Adipocyte (in vitro differentiated cells): ENCODE measurements around the gene CCND1.

ENCODE experiments used
- DNase-seq: peaks from one replicate; pipeline ENCODE4 v3.0.0-alpha.2; 2015; ENCODE audit warnings: low read depth
- H3K27me3 ChIP-seq: replicated peaks from 2 replicates; pipeline ENCODE4 v1.7.0; 2013; ENCODE audit warnings: mild to moderate bottlenecking, low read length, moderate library complexity; ENCODE audit not compliant: control insufficient read depth, insufficient read depth
- H3K36me3 ChIP-seq: 2 replicates; pipeline ENCODE4 v1.7.0; 2013; ENCODE audit warnings: low read length, mild to moderate bottlenecking, moderate library complexity; ENCODE audit not compliant: control insufficient read depth, insufficient read depth, severe bottlenecking
- H3K4me1 ChIP-seq: 2 replicates; pipeline ENCODE4 v1.7.0; 2013; ENCODE audit warnings: mild to moderate bottlenecking, low read length, moderate library complexity; ENCODE audit not compliant: control insufficient read depth, insufficient read depth
- H3K4me3 ChIP-seq: 2 replicates; pipeline ENCODE4 v1.7.0; 2013; ENCODE audit warnings: mild to moderate bottlenecking, low read length, moderate library complexity
- H3K9ac ChIP-seq: 2 replicates; pipeline ENCODE4 v1.7.0; 2013; ENCODE audit warnings: mild to moderate bottlenecking, low read length, moderate library complexity
- H3K9me3 ChIP-seq: 2 replicates; pipeline ENCODE4 v1.7.0; 2013; ENCODE audit warnings: mild to moderate bottlenecking, low read length, moderate library complexity; ENCODE audit not compliant: control insufficient read depth

The CCND1 gene

GRCh38 chr11:69664103-69664775 is 23.3 kb downstream of the CCND1 start:
- Histone ChIP-seq H3K27me3 (no peaks in the 10 kb centered on the region), H3K4me3 (no peak overlapping the region), H3K9ac (no peak overlapping the region), H3K4me1 (peaks cover 20% of the 10 kb centered on the region), H3K9me3 (no peaks in the 10 kb centered on the region), H3K36me3 (peaks cover 28% of the 10 kb centered on the region)
- DNase-seq = no peak

GRCh38 chr11:69664901-69665300 is 23.9 kb downstream of the CCND1 start:
- Histone ChIP-seq H3K4me3 (no peak overlapping the region), H3K9me3 (no peaks in the 10 kb centered on the region), H3K27me3 (no peaks in the 10 kb centered on the region), H3K36me3 (peaks cover 28% of the 10 kb centered on the region), H3K9ac (no peak overlapping the region), H3K4me1 (peaks cover 22% of the 10 kb centered on the region)
- DNase-seq = no peak

GRCh38 chr11:69665669-69666068 is 24.7 kb downstream of the CCND1 start:
- H3K4me3 ChIP-seq = no peak overlapping the region
- no peak overlapping the region for H3K9ac ChIP-seq
- no peaks in the 10 kb centered on the region for H3K9me3 ChIP-seq
- peaks cover 24% of the 10 kb centered on the region for H3K4me1 ChIP-seq
- H3K36me3 ChIP-seq = peaks cover 28% of the 10 kb centered on the region
- no peak for DNase-seq
- H3K27me3 ChIP-seq = no peaks in the 10 kb centered on the region

DNA sequence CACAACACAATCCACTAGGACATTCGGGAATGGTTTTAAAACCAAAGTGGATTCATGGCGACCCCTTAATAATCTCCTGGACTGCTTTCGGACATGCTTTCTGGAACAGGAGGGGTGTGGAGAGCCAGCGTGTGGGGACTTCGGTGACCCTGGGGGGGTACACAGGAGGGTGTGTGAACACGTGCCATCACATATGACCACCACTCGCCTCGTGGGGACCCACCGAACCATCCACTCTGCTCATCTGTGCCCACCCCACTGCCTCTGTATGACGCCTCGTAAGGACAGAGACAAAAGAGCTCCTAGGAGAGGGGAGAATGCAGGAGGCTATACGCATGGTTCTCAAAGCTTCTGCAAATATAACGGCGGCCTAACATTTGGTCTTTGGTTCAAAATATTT is 25.3 kb downstream of the CCND1 start:
- Histone ChIP-seq H3K4me1 (peaks cover 21% of the 10 kb centered on the region), H3K9ac (no peak overlapping the region), H3K36me3 (peaks cover 31% of the 10 kb centered on the region), H3K27me3 (no peaks in the 10 kb centered on the region), H3K9me3 (no peaks in the 10 kb centered on the region), H3K4me3 (no peak overlapping the region)
- DNase-seq = no peak

GRCh38 chr11:69666752-69667536 is 26.0 kb downstream of the CCND1 start:
- H3K27me3 ChIP-seq = no peaks in the 10 kb centered on the region
- H3K36me3 ChIP-seq = peaks cover 38% of the 10 kb centered on the region
- DNase-seq = no peak

GRCh38 chr11:69667619-69668604 is 27.0 kb downstream of the CCND1 start:
- no peak for DNase-seq
- Histone ChIP-seq H3K9ac (no peak overlapping the region), H3K27me3 (no peaks in the 10 kb centered on the region), H3K9me3 (no peaks in the 10 kb centered on the region), H3K4me3 (no peak overlapping the region), H3K36me3 (peaks cover 44% of the 10 kb centered on the region), H3K4me1 (peaks cover 10% of the 10 kb centered on the region)

More at GRCh38 chr11:69666752-69667536, 26.0 kb downstream of the CCND1 start:
- Histone ChIP-seq H3K9ac (no peak overlapping the region), H3K9me3 (no peaks in the 10 kb centered on the region), H3K4me3 (no peak overlapping the region), H3K4me1 (peaks cover 20% of the 10 kb centered on the region)

GRCh38 chr11:69669486-69669885 is 28.5 kb downstream of the CCND1 start:
- no peak for DNase-seq
- H3K9me3 ChIP-seq = no peaks in the 10 kb centered on the region
- peaks cover 15% of the 10 kb centered on the region for H3K4me1 ChIP-seq
- H3K36me3 ChIP-seq = peaks cover 38% of the 10 kb centered on the region
- H3K27me3 ChIP-seq = no peaks in the 10 kb centered on the region
- H3K9ac ChIP-seq = no peak overlapping the region
- H3K4me3 ChIP-seq = no peak overlapping the region

- DNase-seq = peak; percentile 95
- Histone ChIP-seq H3K9me3 (no peaks in the 10 kb centered on the region), H3K27me3 (no peaks in the 10 kb centered on the region), H3K4me1 (peaks cover 15% of the 10 kb centered on the region), H3K9ac (peak overlapping the region; percentile 55), H3K36me3 (peaks cover 29% of the 10 kb centered on the region), H3K4me3 (no peak overlapping the region)
These were observed 29.3 kb downstream of the CCND1 start for GRCh38 chr11:69670158-69670845.

- Histone ChIP-seq H3K36me3 (peaks cover 25% of the 10 kb centered on the region), H3K9me3 (no peaks in the 10 kb centered on the region), H3K4me3 (no peak overlapping the region), H3K4me1 (peaks cover 17% of the 10 kb centered on the region), H3K9ac (no peak overlapping the region), H3K27me3 (no peaks in the 10 kb centered on the region)
- no peak for DNase-seq
These were observed 30.9 kb downstream of the CCND1 start for GRCh38 chr11:69671734-69672465.

GRCh38 chr11:69674267-69674885 is 33.4 kb downstream of the CCND1 start:
- H3K9me3 ChIP-seq = no peaks in the 10 kb centered on the region
- peak; percentile 86 for DNase-seq
- H3K36me3 ChIP-seq = peaks cover 16% of the 10 kb centered on the region
- H3K4me1 ChIP-seq = peaks cover 17% of the 10 kb centered on the region
- no peaks in the 10 kb centered on the region for H3K27me3 ChIP-seq
- peak overlapping the region; percentile 88 for H3K4me3 ChIP-seq
- peak overlapping the region; percentile 98 for H3K9ac ChIP-seq
